HG03565 (cell line): ENCODE results near the gene LIN54.

Experiments
- ATAC-seq: cut with Tn5 transposase; IDR thresholded peaks from one replicate; pipeline ENCODE4 v1.9.1; 2021; ENCODE audit warnings: mild to moderate bottlenecking, moderate library complexity; ENCODE audit not compliant: unreplicated experiment

LIN54 gene

DNA sequence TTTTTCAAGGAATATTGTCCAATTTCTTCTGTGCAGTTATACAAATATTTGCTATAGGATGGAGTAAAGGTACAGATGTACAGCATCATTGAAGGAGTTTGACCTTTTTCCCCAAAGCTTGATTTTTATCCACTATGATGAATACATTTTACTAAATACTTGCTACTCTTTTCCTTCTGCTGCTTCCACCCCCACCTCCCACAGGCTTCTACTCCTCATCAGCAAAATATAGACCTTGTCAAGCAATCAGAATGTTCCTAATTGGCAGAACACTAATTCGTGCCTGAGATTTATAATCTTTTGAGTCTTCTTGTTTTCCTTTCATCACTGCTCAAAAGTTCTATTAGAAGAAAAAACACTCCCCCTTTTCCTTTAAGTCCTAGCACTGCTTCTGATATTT is 113.9 kb downstream of the LIN54 start:
- ATAC-seq = no peak

DNA sequence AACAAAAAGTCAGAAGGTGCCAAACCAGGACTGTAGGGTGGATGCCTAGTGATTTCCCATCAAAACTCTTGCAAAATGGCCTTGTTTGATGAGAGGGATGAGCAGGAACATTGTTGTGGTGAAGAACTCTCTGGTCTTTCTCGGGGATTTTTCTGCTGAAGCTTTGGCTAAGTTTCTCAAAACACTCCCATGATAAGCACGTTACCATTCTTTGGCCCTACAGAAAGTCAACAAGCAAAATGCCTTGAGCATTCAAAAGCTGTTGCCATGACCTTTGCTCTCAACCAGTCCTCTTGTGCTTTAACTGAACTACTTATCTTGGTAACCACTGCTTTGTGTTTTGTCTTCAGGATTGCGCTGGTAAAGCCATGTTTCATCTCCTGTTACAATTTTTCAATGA is 116.7 kb downstream of the LIN54 start:
- no peak for ATAC-seq

DNA sequence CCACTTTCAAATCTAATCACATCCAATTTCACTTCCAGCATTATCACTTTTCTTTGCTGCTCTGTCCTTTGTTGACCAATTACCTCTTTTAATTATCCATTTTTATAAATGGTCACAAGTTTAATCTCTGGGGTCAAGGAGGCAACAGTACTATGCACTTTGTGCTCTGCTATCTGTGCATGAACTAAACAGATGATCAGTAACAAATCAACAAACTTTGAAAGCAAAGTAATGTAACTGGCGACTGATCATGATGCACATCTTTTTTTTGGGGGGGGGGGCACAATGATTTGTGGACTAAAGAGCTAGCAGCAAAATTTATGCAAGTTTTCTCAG is 118.2 kb downstream of the LIN54 start:
- no peak for ATAC-seq

DNA sequence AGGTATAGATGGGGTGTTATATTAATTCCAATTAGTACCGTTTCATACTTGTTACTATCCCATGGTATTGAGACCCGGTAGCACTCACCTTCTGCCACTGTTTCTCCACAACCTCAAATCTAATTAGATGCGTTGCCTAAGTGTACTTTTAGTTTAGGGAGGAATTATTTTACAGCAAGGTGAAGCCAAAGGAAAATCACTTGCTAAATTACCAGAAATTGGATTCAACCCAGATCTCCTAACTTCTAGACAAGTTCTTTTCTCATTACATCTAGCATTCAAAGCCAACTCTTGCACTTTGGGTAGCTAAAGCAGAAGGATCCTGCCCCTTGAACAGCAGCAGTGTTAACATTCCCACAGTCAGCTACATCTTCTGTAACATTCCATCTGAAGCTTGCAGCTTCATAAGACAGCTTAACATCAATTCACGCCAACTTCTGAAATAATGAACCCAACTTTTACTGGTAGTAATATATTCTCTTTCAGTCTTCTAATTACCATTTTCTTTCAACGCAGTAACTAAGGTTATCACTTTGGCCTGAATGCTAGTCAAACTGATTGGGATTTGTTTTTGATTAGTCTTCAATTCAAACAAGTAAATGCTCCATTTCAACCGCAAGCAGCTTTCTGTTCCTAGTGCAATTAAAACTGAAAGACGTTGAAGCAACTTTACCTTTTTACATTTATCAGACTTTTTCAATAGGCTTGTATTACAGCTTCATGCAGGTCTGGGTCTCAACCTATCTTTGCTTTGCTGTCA is 118.7 kb downstream of the LIN54 start:
- no peak for ATAC-seq

DNA sequence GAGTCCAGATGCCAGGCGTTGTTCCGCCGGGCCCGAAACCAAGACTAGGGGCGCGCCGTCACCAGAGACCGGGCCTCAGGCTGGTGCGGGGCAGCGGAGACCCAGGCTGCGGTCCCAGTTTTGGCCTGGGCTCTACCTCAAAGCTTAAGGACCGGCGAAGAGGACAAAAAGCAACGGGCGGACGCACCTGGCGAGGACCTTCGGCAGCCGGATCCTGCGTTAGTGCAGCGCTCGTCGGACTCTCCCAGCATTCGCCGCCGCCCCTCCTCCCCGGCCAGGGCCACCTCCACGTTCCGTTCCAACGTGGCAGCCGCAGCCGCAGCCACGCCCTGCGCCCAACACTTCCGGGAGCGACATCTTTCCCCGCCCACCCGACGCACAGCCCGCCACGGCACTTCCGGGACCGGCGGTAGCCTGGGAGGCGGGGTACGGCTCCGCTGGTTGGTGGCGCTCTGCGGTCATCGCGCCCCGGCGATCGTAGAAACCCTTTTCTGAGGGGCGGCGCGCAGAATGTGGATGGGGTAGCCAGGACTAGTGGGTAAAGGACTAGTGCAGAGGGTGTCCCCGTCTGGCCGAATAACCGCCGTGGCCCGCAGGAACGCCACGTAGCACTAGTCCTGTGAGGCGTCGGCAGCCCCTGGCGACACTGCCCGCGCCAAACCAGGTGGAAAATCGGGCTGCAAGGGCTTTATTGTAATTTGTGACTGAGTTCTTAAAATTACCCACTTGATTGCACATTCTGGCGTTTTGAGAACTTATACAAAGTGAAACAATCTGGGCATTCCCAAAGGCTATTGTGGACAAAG is 119.5 kb downstream of the LIN54 start, which contains the start of gene SEC31A:
SEC31A (minus strand) TSS at position 253 of the 806 bp plus-strand sequence. CDS start 9,217 bp downstream, outside the sequence.
- ATAC-seq = peak; percentile 86

DNA sequence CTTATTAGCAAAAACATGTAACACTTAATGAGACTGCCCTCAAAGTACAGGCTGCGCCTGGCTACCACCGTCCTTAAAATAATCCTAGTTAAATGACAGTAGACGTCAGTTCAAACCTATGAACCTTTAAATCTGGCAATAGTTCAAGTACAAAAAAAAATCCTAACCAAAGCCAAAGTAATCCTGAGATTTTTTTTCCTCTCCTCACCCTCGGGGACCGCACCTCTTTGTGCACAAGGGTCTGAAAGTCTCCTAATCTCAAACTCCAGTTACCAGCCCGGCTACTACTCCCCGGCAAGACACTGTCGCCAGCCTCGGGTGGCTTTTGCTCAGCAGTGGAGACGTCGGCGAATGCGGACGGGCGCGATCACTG is 120.1 kb downstream of the LIN54 start:
- no peak for ATAC-seq

DNA sequence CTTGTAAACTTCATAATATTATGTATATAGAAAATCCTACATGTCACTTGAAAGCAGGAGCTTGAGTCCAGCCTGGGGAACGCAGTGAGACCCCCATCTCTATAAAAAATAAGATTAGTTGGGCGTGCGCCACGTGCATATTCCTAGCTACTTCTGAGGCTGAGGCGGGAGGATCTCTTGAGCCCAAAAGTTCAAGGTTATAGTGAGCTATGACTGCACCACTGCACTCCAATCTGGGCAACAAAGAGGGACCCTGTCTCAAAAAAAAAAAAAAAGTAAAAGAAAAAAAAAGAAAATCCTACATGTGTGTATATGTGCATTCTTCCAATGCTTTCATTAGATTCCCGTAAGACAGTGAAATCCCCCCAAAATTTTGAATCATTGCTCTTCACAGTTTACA is 121.3 kb downstream of the LIN54 start:
- ATAC-seq = no peak

DNA sequence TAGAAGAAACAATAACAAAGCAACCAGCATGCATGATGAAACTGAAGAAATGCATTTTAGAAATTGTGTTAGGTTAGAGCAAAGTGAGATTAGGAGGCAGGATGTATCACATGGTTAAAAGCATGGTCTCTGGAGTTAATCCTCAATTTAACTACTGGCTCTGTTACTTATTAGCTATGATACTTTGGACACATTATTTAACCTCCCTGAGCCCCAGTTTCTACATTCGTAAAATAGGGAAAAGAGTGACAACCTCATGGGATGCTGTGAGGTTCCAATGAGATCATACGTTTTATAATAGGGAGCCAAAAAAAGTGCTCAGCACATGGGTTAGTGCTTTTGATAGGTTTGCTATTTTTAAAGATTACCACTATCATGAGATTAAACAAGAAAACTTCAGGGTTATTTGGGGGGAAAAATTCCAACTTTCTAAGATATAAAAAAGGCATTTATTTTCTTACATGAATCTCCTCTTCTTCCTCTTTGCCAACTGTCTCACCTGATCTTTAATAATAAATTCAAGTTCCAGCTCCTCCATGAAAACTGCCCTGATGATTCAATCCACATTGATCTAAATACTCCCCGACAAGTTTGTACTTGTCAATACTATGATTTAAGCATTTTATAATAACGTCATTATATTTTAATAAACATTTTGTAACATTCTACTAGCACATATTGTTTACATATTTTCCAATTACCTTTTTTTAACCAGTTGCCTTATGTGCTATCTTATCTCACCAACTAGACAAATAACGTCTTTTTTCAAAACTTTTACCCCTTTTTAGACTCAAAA is 124.3 kb downstream of the LIN54 start:
- no peak for ATAC-seq

DNA sequence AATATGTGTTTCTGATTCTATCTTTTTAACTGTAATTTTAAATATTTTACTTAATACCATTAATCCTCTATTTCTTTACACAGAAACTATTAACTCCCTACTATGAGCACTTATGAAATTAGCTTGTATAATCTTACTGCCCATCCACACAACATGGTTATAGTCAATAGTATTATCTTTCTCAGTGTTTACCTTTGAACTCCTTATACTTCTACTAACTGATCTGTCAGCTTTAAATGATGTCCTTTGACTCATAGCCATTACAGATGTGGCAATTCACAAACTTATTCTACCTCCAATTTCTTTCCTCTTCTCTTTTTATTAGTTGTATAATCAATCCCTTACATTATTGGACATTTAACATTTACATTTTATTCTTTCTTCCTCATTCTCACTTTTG is 125.2 kb downstream of the LIN54 start:
- no peak for ATAC-seq
